Cerebellar nuclear complex (tissue), 1 donor: Measurements from ENCODE around the gene TRIOBP.

Experiments
- DNase-seq, 2 experiments: peaks; one replicate each; lab custom pipeline; 2025; lab: John Stamatoyannopoulos, UW

TRIOBP gene

GRCh38 chr22:37804881-37805809 lies 108.3 kb downstream of the TRIOBP start:
- DNase-seq = peak in 1 of 2 experiments; percentile 52

DNA sequence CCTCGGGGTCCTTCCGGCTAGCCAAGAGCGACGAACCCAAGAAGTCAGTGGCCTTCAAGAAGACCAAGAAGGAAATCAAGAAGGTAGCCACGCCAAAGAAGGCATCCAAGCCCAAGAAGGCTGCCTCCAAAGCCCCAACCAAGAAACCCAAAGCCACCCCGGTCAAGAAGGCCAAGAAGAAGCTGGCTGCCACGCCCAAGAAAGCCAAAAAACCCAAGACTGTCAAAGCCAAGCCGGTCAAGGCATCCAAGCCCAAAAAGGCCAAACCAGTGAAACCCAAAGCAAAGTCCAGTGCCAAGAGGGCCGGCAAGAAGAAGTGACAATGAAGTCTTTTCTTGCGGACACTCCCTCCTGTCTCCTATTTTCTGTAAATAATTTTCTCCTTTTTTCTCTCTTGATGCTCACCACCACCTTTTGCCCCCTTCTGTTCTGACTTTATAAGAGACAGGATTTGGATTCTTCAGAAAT lies 109.0 kb downstream of the TRIOBP start:
- DNase-seq = no peak

- no peak for DNase-seq
These were observed 109.8 kb downstream of the TRIOBP start for GRCh38 chr22:37806409-37807333.

- peak; percentile 67 to 81 for DNase-seq
These were observed 110.8 kb downstream of the TRIOBP start, which contains the start of gene GCAT for GRCh38 chr22:37807410-37808293. Gene GCAT (plus strand): TSS chr22:37807934. CDS start chr22:37807968, 34 bp downstream.

DNA sequence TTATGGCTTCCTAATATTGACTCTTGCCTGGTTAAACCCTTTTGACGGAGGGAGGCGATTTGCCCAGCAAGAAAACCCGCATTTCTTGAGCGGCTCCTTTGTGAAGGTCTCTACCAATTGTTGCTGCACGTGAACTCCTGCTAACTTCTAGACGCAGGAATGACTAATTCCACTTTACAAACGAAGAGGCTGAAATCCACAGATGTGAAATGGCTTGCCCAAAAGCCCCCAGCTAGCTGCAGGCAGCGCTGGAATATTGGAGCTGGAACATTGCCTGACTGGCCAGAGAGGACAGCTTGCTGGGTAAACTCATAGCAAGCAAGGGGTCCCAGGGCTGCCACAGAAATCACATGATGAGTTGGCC lies 111.4 kb downstream of the TRIOBP start:
- no peak for DNase-seq

DNA sequence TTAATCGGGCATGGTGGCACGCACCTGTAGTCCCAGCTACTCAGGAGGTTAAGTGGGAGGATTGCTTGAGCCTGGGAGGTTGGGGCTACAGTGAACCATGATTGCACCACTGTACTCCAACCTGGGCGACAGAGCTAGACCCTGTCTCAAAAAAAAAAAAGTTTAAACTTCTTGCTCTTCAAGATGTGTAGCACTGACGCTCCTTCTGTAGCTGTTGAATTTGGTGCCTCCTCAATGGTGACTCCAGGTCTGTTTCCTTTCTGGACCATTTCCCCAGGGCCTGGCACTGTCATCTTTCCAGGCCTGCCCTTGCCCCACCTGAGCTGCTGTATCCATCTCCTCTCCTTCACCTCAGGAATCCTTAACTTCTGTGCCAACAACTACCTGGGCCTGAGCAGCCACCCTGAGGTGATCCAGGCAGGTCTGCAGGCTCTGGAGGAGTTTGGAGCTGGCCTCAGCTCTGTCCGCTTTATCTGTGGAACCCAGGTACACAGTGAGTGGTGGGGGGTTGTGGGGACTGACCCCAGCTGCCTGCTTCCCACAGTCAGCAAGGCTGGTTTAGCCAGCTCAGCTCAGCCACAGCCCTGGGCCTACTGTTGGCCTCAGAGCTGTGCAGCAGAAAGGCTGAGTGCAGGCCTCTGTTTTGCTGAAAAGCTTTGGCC lies 113.0 kb downstream of the TRIOBP start:
- DNase-seq = no peak

- DNase-seq = no peak
These were observed 115.0 kb downstream of the TRIOBP start for GRCh38 chr22:37811867-37812266.

DNA sequence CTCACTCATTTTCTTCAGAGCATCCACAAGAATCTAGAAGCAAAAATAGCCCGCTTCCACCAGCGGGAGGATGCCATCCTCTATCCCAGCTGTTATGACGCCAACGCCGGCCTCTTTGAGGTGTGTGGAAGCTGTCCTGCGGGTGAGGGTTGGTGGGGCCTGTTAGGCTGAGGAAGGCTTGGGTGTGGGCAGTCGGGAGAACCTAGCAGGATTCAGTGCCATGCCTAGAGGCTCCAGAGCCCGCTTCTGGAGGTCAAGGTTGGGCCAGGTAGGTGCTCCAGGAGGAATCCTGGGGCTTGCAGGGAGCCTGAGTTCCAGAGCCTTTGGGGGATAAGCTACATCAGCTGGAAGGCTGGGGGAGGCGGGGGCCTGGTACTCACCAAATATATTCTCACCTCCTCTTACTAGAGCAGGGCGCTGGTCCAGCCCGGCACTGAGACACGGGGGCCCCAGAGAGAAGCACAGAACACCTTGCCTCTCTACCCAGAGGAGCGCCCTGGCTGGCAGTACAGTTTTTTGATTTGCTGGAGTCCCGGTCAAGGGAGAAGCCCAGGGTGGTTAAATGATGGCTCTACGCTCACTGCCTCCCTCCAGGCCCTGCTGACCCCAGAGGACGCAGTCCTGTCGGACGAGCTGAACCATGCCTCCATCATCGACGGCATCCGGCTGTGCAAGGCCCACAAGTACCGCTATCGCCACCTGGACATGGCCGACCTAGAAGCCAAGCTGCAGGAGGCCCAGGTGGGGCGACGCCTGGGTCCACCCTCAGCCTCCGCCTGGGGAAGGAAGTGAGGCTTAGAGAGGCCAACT lies 116.2 kb downstream of the TRIOBP start:
- DNase-seq = no peak

DNA sequence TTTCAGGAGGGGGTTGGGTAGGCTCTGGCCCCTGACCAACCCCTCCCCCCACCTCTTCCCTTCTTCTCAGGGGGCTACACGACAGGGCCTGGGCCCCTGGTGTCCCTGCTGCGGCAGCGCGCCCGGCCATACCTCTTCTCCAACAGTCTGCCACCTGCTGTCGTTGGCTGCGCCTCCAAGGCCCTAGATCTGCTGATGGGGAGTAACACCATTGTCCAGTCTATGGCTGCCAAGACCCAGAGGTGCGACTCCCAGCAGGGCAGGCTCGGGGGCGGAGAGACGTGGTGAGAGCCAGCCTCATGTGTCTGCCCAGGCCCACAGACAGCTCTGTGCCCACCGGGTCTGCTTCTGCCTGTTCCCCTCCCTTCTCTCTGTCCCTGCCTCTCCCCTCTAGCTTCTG lies 118.7 kb downstream of the TRIOBP start:
- no peak for DNase-seq

- no peak for DNase-seq
These were observed 119.8 kb downstream of the TRIOBP start for GRCh38 chr22:37816543-37817180.

GRCh38 chr22:37817705-37818408 lies 121.0 kb downstream of the TRIOBP start:
- peak in 1 of 2 experiments; percentile 46 for DNase-seq

DNA sequence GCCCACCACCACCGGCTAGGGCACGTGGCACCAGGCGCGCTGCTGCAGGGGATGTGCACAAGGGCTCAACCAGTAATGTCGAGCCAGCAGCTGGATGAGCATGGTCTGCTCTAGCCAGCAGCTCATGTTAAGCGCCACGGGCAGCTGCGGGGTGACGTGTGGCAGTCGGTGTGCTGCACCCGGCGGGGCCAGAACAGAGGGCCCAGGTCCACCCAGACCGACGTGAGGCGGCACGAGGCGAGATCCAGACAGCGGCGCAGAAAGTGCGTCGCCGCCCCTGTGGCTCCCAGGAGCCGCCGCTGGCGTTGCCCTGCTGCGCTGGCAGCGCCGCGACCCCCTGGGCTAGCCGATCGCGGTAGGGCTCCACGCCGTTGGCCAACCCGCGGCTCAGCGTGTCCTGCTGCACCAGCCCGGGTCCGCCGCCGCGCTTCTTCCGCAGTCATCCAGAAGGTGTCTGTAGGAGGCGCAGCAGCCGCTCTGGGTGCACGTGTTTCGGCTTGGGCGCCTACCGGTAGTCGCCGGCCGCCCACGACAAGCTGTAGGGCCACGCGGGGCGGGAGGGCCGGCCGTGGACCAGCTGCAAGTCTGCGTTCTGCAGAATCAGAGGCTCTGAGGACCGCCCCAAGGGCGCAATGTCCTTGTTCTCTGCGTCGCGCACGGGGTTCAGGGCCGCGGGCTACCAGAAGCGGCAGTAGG lies 121.7 kb downstream of the TRIOBP start:
- no peak for DNase-seq

- no peak for DNase-seq
These were observed 122.2 kb downstream of the TRIOBP start for GRCh38 chr22:37819105-37819433.

GRCh38 chr22:37820350-37820749 lies 123.5 kb downstream of the TRIOBP start:
- DNase-seq = no peak

GRCh38 chr22:37822079-37822833 lies 125.4 kb downstream of the TRIOBP start:
- no peak for DNase-seq

GRCh38 chr22:37823134-37823985 lies 126.5 kb downstream of the TRIOBP start, which contains the start of gene GALR3:
Gene GALR3 (plus strand): TSS chr22:37823382. CDS start chr22:37823407, 25 bp downstream.
- peak in 1 of 2 experiments; percentile 5 for DNase-seq
